HG03575 (cell line): ENCODE data around the gene R3HDM1.
"Not testable (repeated sequence)": the region's sequence is repeated elsewhere in the genome, so short reads cannot be mapped to it uniquely, and the experiment has no call there.

Experiments
- ATAC-seq: cut with Tn5 transposase; IDR thresholded peaks from one replicate; pipeline ENCODE4 v1.9.1; 2021; ENCODE audit not compliant: unreplicated experiment, insufficient number of reproducible peaks, low FRiP score; ENCODE audit errors: extremely low read depth

The R3HDM1 gene

DNA sequence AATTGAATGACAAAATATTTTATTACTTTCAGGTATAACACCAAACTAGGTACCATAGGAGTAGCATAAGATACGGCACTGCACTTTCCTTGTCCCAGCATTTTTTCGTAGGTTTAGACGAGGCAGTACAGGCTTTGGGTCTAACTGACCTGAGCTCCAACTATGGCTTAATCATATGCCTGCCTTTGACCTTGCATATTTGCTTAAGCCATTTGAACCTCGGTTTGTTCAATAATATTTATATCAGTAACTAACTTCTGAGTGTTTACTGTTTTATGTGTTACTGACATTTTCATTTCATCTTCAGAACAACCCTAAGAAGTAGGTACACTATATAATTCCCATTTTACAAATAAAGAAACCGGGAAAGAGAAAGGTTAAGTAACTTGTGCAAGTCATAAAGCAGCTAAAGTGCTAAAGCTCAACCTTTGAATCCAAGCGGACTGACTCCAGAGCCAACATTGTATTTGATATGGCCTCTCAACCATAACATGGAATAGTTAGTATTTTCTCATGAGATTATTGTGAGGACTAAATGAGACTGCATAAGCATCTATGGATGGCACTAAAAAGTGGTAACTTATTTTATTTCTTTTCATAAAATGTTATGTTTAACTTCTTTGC is 104.0 kb downstream of the R3HDM1 start:
- ATAC-seq = no peak

- no peak for ATAC-seq
These were observed 105.7 kb downstream of the R3HDM1 start for GRCh38 chr2:135636982-135637381.

DNA sequence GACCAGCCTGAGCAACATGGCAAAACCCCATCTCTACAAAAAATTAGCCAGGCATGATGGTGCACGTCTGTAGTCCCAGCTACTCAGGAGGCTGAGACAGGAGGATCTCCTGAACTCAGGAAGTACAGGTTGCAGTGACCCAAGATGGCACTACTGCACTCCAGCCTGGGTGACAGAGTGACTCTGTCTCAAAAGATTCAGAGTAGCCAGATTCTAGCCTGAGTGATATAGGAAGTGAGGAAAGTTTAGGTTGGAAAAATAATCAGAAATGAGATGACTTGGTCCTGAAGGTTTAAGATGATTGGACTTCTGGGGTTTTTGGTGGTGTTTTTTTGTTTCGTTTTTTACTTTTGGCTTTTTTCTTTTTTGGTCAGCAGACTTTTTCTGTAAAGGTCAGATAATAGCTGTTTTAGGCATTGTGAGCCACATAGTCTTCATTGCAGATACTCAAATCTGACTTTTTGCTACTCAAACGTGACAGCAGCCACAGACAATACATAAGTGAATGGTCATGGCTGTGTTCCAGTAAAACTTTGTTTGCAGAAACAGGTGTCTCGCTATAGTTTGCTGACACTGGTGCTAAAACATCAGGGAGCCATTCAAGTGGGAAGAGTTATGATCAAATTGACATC is 106.3 kb downstream of the R3HDM1 start:
- no peak for ATAC-seq

- ATAC-seq = no peak
These were observed 107.5 kb downstream of the R3HDM1 start for GRCh38 chr2:135638825-135639224.

DNA sequence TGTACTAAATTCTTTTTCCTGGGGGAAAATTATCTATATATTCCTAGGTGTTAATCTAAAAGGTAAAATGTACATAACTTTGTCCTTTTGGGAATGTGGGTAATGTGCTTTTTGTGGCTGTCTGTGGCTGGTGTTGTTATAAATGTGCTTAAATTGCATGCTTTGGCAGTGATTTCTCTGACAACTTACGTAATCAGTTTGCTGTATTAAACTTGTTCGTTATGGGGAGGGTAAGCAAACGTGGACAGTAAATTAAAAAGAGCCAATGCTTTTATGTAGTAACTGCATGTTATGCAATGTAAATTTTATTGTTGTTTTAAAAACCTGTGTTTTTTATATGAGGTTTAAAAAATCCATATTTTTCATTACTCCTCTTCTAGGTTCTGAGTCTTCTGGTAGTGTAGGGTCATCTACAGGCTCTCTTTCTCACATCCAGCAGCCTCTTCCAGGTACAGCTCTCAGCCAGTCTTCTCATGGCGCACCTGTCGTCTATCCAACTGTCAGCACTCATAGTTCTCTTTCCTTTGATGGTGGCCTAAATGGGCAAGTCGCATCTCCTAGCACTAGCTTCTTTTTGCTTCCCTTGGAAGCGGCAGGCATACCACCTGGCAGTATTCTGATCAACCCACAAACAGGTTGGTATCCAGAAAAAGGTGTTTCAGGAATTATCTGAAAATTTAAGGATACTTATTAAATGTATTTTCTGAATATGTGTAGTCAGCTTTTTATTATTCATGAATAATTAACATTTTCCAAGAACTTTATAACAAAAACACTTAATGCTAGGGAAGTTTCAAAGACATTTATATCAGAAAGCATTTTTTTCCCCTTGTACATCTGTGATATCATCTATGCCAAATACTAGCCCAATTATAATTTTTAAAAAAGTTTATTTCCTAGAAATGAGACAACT is 110.1 kb downstream of the R3HDM1 start:
- no peak for ATAC-seq

DNA sequence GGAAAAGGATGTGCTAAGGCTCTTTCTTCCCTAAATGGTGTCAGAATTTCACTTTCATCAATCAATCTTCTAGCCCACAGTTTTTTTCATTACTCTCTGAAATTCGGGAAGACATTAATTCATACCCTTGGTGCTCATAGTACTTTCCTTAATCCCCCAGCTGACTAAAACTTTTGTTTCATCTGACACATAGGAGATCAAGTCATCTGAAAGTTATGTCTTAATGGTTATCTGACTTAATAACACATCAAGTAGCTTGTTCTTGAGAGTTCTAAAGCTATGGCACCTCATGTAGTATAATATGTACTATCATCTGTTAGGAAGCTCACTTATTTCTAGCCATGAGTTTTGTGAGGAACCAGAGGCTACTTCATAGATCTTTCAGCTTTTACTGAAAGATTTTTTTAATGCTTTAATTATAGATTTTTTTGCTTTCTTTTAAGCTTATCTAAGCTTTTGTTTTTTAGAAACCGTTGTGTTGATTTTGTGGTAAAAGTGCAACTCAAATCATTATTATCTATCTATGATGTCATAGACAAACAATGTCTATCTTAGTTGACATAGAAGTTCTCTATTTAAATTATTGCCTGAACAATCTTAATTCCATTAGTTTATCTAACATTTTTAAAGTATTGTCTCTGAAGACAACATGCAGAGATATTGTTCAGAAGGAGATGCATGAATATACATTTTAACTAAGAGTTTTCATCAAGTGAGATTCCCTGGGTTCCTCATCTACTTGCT is 116.7 kb downstream of the R3HDM1 start:
- ATAC-seq = no peak

GRCh38 chr2:135650721-135651120 is 119.4 kb downstream of the R3HDM1 start:
- ATAC-seq = no peak

DNA sequence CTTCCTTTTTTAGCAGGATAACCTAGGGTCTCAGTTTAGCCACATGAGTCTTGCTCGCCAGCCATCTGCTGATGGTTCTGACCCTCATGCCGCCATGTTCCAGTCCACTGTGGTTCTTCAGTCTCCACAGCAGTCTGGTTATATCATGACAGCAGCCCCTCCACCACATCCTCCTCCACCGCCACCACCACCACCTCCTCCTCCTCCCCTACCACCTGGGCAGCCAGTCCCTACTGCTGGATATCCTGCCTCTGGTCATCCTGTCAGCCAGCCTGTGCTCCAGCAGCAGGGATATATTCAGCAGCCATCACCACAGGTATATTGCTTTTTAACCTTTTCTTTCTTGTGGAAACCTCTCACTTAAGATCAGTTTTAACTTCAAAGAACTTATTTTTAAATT is 120.4 kb downstream of the R3HDM1 start:
- no peak for ATAC-seq

- ATAC-seq = not testable (repeated sequence)
These were observed 123.0 kb downstream of the R3HDM1 start for GRCh38 chr2:135654239-135654638.

GRCh38 chr2:135657806-135658582 is 126.7 kb downstream of the R3HDM1 start:
- no peak for ATAC-seq

DNA sequence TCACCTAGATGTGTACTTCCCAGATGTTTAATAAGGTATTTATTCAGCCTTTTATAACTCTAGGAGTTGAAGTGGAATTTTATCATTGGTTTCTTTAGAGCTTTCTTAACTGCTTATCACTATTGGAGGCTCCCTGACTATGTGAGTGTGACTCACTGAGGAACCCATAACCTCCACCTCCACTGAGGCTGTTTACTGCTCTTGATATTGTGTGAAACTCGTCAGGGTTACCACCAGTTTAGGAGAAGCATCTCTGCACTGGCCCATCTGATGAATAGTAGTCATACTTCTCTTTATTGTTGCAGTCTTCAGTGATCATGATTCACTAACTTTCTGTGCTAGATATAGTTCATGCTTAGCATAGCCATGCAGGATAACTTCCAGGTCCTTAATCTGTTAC is 130.8 kb downstream of the R3HDM1 start:
- ATAC-seq = no peak

DNA sequence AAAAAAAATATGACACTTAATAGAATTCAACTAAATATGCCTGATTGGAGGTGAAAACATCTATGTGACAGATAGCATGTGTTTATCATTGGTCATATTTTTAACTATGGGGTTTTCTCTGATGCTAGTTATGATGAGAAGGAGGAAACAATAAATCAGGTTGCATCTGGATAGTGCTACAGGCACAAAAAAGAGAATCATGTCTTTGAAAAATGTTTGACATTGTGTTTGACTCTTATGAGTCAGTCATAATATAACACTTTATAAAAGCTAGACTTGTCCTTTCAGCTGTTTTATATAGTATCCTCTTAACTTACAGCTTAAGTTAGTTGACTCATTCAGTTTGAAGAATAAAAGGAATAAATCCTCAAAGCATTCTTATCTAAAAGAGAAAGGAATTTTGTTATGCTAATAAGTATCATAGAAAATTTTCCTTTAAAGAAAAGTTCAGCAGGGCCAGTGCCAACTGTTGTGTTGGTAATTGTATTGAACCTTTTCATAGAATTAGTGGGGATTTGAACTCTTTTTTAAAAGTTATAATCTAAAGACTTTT is 131.9 kb downstream of the R3HDM1 start:
- no peak for ATAC-seq

- peak; percentile 64 for ATAC-seq
These were observed 133.4 kb downstream of the R3HDM1 start for GRCh38 chr2:135664623-135665068.

DNA sequence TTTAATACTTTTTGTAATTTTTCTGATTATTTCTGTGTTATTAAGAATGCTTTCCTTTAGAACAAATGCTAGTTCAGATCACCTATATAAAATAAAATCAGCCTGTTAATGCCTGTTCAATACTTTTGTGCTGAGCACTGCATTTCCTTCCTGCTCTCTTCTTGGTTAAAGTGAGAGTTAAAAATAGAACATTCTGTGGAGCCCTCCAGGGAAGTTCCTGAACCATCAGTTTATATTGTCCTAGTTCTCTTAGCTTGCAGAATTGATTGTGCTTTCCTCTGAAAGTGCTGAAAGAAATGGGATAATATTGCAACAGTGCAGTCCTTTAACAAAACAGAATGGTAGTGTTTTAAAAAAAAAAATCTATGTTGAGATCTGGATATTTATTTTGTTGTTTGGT is 135.8 kb downstream of the R3HDM1 start:
- no peak for ATAC-seq

DNA sequence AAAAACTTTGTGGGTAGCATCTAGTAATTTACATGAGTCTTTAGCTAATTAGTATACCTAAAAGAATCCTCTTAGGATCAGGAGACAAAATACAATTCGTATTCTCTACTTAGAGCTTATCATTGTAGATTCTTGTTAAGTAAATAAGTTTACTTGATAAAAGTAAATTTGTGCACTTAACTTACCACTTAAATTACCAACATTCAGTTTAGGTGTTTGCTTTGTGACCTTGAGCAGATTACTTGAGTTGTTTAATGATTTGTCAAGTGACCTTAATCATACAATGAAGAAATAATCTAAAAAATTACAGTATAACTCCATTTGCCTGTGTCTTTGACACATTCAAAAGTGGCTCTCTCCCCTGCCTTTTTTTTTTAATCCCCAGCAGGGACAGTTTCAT is 143.2 kb downstream of the R3HDM1 start:
- ATAC-seq = no peak

DNA sequence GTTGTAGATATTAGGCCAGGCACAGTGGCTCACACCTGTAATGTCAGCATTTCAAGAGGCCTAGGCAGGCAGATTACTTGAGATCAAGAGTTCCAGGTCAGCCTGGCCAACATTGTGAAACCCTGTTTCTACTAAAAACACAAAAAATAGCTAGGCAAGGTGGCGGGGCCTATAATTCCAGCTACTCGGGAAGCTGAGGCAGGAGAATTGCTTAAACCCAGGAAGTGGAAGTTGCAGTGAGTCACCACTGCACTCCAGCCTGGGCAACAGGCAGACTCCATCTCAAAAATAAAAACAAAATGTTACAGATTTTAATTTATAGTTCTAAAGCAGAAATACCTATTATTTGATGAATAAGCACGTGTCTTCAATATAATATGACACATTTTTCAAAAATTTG is 144.7 kb downstream of the R3HDM1 start:
- no peak for ATAC-seq

DNA sequence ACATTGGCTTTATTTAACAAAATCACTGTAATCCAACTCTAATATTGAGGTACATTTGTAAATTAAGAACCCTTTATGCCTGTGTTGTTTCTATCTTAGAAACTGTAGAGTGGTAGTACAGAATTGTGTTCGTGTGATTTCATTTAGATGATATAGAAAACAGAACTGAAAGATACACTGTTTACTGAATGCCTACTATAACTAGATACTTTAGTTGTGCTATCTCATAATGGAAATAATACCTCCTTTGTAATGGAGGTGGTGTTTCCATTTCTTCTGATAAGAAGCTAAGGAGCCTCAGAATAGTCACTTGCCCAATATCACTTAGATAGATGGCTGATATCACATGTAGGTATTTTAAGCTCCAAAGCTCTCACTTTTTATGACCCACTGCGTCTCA is 147.8 kb downstream of the R3HDM1 start:
- ATAC-seq = no peak

GRCh38 chr2:135685361-135685760 is 154.1 kb downstream of the R3HDM1 start:
- no peak for ATAC-seq
